ENCODE data around the gene IFT88.

- TF ChIP-seq CTCF (IDR thresholded peaks at IDR 0.05) (no peak), POLR2A (IDR thresholded peaks at IDR 0.05) (no peak)
Observed at GRCh38 chr13:20729633-20730585, 163.0 kb downstream of the IFT88 start.

All from suprapubic skin (tissue), 3 donors.